Measurements from ENCODE around the gene GRID1. TPM values are rescaled to one million over a fixed set of nuclear protein-coding genes. Genes with fewer than 3 reads are reported as not detected.

The GRID1 gene
- total RNA-seq, 1 donor, result not detected

DNA sequence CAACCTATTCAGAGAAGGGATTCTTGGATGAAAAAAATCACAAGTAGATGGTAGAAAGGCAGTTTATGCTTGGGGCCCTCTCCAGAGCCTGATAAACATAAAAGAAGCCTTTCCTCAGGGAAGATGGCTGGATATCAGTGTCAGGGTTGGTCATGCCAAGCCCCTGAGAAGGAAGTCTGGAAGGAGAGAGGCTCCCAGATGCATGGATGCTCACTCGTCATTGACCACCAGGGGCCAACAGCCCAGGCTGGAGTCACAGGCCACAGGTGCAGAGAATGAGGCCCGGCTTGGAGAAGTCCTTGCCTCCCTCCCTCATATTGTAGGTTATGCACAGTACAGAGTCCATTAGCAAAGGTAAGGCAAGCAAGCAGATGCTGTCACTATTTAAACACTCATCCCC is 506.7 kb downstream of the GRID1 start:
- H3K4me3 ChIP-seq (ENCODE audit: low read depth, low read length), result no peak overlapping the region
- TF ChIP-seq, protein P1, sequence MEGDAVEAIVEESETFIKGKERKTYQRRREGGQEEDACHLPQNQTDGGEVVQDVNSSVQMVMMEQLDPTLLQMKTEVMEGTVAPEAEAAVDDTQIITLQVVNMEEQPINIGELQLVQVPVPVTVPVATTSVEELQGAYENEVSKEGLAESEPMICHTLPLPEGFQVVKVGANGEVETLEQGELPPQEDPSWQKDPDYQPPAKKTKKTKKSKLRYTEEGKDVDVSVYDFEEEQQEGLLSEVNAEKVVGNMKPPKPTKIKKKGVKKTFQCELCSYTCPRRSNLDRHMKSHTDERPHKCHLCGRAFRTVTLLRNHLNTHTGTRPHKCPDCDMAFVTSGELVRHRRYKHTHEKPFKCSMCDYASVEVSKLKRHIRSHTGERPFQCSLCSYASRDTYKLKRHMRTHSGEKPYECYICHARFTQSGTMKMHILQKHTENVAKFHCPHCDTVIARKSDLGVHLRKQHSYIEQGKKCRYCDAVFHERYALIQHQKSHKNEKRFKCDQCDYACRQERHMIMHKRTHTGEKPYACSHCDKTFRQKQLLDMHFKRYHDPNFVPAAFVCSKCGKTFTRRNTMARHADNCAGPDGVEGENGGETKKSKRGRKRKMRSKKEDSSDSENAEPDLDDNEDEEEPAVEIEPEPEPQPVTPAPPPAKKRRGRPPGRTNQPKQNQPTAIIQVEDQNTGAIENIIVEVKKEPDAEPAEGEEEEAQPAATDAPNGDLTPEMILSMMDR (IDR thresholded peaks at IDR 0.05; ENCODE audit: insufficient read depth, low read depth, low read length), result no peak
- DNase-seq (ENCODE audit: low read depth), result no peak

DNA sequence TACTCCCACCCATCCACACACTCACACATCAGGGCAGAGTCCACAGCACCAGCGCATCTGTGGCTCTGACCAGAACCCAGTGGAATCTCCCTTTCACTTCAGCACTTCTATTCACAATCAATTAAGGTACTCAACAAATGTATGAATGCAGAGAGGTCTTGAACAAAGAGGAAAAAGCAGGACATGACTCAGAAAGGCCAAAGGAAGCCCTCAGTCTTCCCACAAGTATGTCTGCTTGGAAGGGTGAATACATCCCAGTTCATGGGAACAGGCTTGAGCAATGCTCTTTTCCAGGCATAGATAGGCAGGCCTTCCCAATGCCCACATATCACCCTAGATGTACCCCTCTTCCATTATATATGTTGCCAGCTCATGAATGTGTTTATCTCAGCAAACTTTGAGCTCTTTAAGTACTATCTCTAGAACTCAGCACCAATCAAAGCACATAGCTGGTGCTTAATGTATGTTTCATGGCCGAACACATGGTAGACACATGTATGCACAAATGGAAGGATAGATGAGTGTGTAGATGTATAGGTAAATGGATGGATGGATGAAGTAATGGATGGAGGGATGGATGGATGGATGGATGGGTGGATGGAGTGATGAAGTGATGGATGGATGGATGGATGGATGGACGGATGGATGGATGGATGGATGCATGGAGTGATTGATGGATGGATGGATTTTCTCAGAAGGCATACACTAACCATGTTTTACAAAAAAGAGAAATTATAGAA is 507.6 kb downstream of the GRID1 start:
- no peak overlapping the region for H3K4me3 ChIP-seq (ENCODE audit: low read depth, low read length)
- no peak for DNase-seq (ENCODE audit: low read depth)
- TF ChIP-seq, protein P1 (IDR thresholded peaks at IDR 0.05; ENCODE audit: insufficient read depth, low read depth, low read length), result no peak

DNA sequence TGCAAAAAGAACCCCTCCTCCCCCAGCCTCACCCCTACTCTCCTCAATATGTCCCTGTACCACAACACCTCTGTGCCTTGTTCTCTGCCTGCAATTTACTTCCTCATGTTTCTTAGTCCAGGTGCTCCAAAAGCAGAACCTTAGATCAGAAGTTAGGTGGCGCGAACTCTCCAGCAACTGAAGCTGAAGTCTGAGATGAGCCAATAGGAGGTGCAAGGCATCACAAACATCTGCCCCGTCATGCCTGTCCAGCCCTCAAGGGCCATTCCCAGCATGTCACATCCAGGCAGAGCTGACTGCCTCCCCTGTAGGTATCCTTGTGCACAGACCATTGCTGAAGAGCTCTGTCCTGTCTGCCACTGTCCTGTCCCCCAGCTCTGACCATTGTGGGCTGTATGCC is 508.8 kb downstream of the GRID1 start:
- H3K4me3 ChIP-seq (ENCODE audit: low read depth, low read length), result no peak overlapping the region
- no peak for DNase-seq (ENCODE audit: low read depth)
- TF ChIP-seq, protein P1 (IDR thresholded peaks at IDR 0.05; ENCODE audit: insufficient read depth, low read depth, low read length), result no peak

- DNase-seq (ENCODE audit: low read depth), result no peak
Observed at GRCh38 chr10:85857305-85857704, 509.3 kb downstream of the GRID1 start.

GRCh38 chr10:85851934-85852333 is 514.7 kb downstream of the GRID1 start:
- no peak overlapping the region for H3K4me3 ChIP-seq (ENCODE audit: low read depth, low read length)
- no peak for DNase-seq (ENCODE audit: low read depth)
- TF ChIP-seq, protein P1 (IDR thresholded peaks at IDR 0.05; ENCODE audit: insufficient read depth, low read depth, low read length), result no peak

More at GRCh38 chr10:85857305-85857704, 509.3 kb downstream of the GRID1 start:
- TF ChIP-seq, protein P1 (IDR thresholded peaks at IDR 0.05; ENCODE audit: insufficient read depth, low read depth, low read length), result no peak
- no peak overlapping the region for H3K4me3 ChIP-seq (ENCODE audit: low read depth, low read length)

- DNase-seq (ENCODE audit: low read depth), result no peak
- H3K4me3 ChIP-seq (ENCODE audit: low read depth, low read length), result no peak overlapping the region
- TF ChIP-seq, protein P1 (IDR thresholded peaks at IDR 0.05; ENCODE audit: insufficient read depth, low read depth, low read length), result no peak
Observed at GRCh38 chr10:85851325-85851724, 515.3 kb downstream of the GRID1 start.

DNA sequence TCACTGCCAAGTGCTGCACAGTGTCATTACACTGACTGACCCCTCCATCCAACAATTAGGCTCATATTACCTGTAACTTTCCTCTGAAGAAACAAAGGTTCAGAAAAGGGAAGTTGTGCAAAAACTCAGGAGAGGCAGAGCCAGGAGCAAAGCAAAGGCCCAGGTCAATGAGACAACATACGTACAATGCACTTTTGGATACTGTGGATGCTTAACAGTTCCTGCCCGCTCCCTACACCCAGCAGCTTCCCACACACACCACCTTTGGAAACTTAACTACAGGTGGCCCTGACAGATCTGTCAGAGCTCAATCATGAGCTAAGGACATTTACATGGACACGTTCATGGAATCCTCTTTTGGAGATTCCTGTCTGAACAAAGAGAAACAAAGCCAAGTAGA is 515.9 kb downstream of the GRID1 start:
- TF ChIP-seq, protein P1 (IDR thresholded peaks at IDR 0.05; ENCODE audit: insufficient read depth, low read depth, low read length), result no peak
- no peak overlapping the region for H3K4me3 ChIP-seq (ENCODE audit: low read depth, low read length)
- DNase-seq (ENCODE audit: low read depth), result no peak

Measured in fibroblast of villous mesenchyme (primary cell).